GM10266 (cell line): Measurements from ENCODE around the gene CEP19.

Experiments
- DNase-seq: peaks from one replicate; pipeline ENCODE4 v3.0.0; 2012; ENCODE audit errors: extremely low spot score
- CTCF ChIP-seq: IDR thresholded peaks from 2 replicates; pipeline ENCODE4 v1.5.1; 2012; ENCODE audit warnings: mild to moderate bottlenecking, low read depth; ENCODE audit not compliant: control insufficient read depth, insufficient read depth; ENCODE audit errors: missing control alignments

Gene CEP19

GRCh38 chr3:196660381-196661166, 51.5 kb downstream of the CEP19 start:
- no peak for TF ChIP-seq CTCF
- DNase-seq = no peak

GRCh38 chr3:196659901-196660351, 52.1 kb downstream of the CEP19 start:
- TF ChIP-seq CTCF = no peak
- no peak for DNase-seq
